ENCODE results near the gene KRTAP4-16. TPM values are rescaled to one million over a fixed set of nuclear protein-coding genes. Genes with fewer than 3 reads are reported as not detected.
"Not testable (repeated sequence)": the region's sequence is repeated elsewhere in the genome, so short reads cannot be mapped to it uniquely, and the experiment has no call there.

KRTAP4-16 gene
- total RNA-seq, 1 experiment from 2014 or later, result not detected

- H3K36me3 ChIP-seq (ENCODE audit: control insufficient read depth in 1 of 2, insufficient read depth in 2 of 2, low read length in 2 of 2), result peaks cover 0 to 5% of the 10 kb centered on the region in 2 experiments; a peak in 1 of 4 replicates
- no peaks in the 10 kb centered on the region for H3K9me2 ChIP-seq (ENCODE audit: insufficient read depth)
- TF ChIP-seq ELF1 (IDR thresholded peaks at IDR 0.05; ENCODE audit: borderline replicate concordance, low read depth), result no peak
- no peak for TF ChIP-seq MAX (IDR thresholded peaks at IDR 0.05)
- TF ChIP-seq POLR2A (IDR thresholded peaks at IDR 0.05; ENCODE audit: borderline replicate concordance, extremely low read depth, insufficient read depth, insufficient read length), result no peak
- TF ChIP-seq EGR1 (IDR thresholded peaks at IDR 0.05; ENCODE audit: low read depth), result no peak
- TF ChIP-seq, protein P1, sequence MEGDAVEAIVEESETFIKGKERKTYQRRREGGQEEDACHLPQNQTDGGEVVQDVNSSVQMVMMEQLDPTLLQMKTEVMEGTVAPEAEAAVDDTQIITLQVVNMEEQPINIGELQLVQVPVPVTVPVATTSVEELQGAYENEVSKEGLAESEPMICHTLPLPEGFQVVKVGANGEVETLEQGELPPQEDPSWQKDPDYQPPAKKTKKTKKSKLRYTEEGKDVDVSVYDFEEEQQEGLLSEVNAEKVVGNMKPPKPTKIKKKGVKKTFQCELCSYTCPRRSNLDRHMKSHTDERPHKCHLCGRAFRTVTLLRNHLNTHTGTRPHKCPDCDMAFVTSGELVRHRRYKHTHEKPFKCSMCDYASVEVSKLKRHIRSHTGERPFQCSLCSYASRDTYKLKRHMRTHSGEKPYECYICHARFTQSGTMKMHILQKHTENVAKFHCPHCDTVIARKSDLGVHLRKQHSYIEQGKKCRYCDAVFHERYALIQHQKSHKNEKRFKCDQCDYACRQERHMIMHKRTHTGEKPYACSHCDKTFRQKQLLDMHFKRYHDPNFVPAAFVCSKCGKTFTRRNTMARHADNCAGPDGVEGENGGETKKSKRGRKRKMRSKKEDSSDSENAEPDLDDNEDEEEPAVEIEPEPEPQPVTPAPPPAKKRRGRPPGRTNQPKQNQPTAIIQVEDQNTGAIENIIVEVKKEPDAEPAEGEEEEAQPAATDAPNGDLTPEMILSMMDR (IDR thresholded peaks at IDR 0.05 in 2 of 3, conservative IDR thresholded peaks at IDR 0.05 in 1 of 3; ENCODE audit: borderline replicate concordance in 1 of 3, insufficient read depth in 1 of 3, low read depth in 2 of 3, low read length in 2 of 3), result no peak
- ATAC-seq, result no peak
- peak overlapping the region; percentile 85 for H3K27ac ChIP-seq (ENCODE audit: low read depth, low read length)
- H3K9me3 ChIP-seq (ENCODE audit: control insufficient read depth in 1 of 2, insufficient read depth in 1 of 2, low read depth in 1 of 2, low read length in 2 of 2), result peaks cover 0 to 9% of the 10 kb centered on the region in 2 experiments; a peak in 1 of 4 replicates
- intact Hi-C loops (cut with micrococcal nuclease), result no loop called here
- RAD21 ChIA-PET (ENCODE audit: low non-redundant PET in 1 of 2, low total read pairs in 2 of 2, uncharacterized antibody in 2 of 2, unreplicated experiment in 2 of 2), result no interaction called here
- no peaks in the 10 kb centered on the region for H4K20me1 ChIP-seq (ENCODE audit: insufficient read depth)
- DNase-seq (ENCODE audit: low read depth, low spot score), result no peak
- H3K27me3 ChIP-seq (ENCODE audit: insufficient read depth, low read length), result no peaks in the 10 kb centered on the region
- H3K9ac ChIP-seq (ENCODE audit: low read length), result peak overlapping the region; percentile 10; the same call in 1 of the 2 replicates
- no peaks in the 10 kb centered on the region for H3K79me2 ChIP-seq (ENCODE audit: insufficient read depth, low read length)
- CTCF ChIA-PET, result no interaction called here
- POLR2A ChIA-PET, result no interaction called here
- BruUV-seq (replicated peaks), result no TSS peak
- peak overlapping the region; percentile 28; the same call in 1 of the 2 replicates for H3K4me2 ChIP-seq (ENCODE audit: low read length)
- H2AFZ ChIP-seq (ENCODE audit: low read depth, low read length, poor library complexity, severe bottlenecking), result no peak overlapping the region
- peaks cover 39 to 46% of the 10 kb centered on the region in 2 experiments for H3K4me1 ChIP-seq (ENCODE audit: control insufficient read depth in 1 of 2, insufficient read depth in 2 of 2, low read length in 2 of 2)
- no peak overlapping the region for H3K4me3 ChIP-seq (replicated peaks in 1 of 2; ENCODE audit: low read depth in 1 of 2, low read length in 2 of 2)
These were observed 43.3 kb downstream of the KRTAP4-16 start for GRCh38 chr17:41058741-41059140.

DNA sequence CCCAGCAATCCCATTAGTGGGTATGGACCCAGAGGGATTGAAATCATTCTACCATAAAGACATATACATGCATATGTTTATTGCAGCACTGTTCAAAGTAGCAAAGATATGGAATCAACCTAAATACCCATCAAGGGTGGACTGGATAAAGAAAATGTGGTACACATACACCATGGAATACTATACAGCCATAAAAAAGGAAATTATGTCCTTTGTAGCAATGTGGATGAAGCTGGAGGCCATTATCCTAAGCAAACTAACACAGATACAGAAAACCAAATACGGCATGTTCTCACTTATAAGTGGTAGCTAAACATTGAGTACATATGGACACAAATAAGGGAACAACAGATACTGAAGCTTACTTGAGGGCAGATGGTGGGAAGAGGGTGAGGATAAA lies 44.5 kb downstream of the KRTAP4-16 start:
- H3K4me1 ChIP-seq (ENCODE audit: control insufficient read depth in 1 of 2, insufficient read depth in 2 of 2, low read length in 2 of 2), result peaks cover 38 to 42% of the 10 kb centered on the region in 2 experiments
- ChIA-PET CTCF (no interaction called here), RAD21 (ENCODE audit: low non-redundant PET in 1 of 2, low total read pairs in 2 of 2, uncharacterized antibody in 2 of 2, unreplicated experiment in 2 of 2) (no interaction called here), POLR2A (no interaction called here)
- no peak overlapping the region for H3K4me2 ChIP-seq (ENCODE audit: low read length)
- no peak for DNase-seq (ENCODE audit: low read depth, low spot score)
- H3K4me3 ChIP-seq (replicated peaks in 1 of 2; ENCODE audit: low read depth in 1 of 2, low read length in 2 of 2), result no peak overlapping the region
- no peak overlapping the region for H3K27ac ChIP-seq (ENCODE audit: low read depth, low read length)
- peaks cover 0 to 16% of the 10 kb centered on the region in 2 experiments; a peak in 1 of 4 replicates for H3K9me3 ChIP-seq (ENCODE audit: control insufficient read depth in 1 of 2, insufficient read depth in 1 of 2, low read depth in 1 of 2, low read length in 2 of 2)
- H3K36me3 ChIP-seq (ENCODE audit: control insufficient read depth in 1 of 2, insufficient read depth in 2 of 2, low read length in 2 of 2), result peaks cover 0 to 5% of the 10 kb centered on the region in 2 experiments; a peak in 1 of 4 replicates
- no peak overlapping the region for H2AFZ ChIP-seq (ENCODE audit: low read depth, low read length, poor library complexity, severe bottlenecking)
- TF ChIP-seq JUND (IDR thresholded peaks at IDR 0.05) (0 out of 2 replicates have a peak, but pooled peaks have one; percentile 11), ZFX (IDR thresholded peaks at IDR 0.05) (no peak), YY1 (IDR thresholded peaks at IDR 0.05; ENCODE audit: extremely low read depth, insufficient replicate concordance, low read depth, low read length) (no peak), CBX3 (IDR thresholded peaks at IDR 0.05; ENCODE audit: low read depth) (0 out of 2 replicates have a peak, but pooled peaks have one; percentile 11), TCF7L2 (IDR thresholded peaks at IDR 0.05; ENCODE audit: borderline replicate concordance, extremely low read depth, insufficient read depth, insufficient read length) (no peak), SRF (IDR thresholded peaks at IDR 0.05; ENCODE audit: low read depth) (no peak)
- no peaks in the 10 kb centered on the region for H3K79me2 ChIP-seq (ENCODE audit: insufficient read depth, low read length)
- H4K20me1 ChIP-seq (ENCODE audit: insufficient read depth), result no peaks in the 10 kb centered on the region
- H3K9ac ChIP-seq (ENCODE audit: low read length), result no peak overlapping the region
- no TSS peak for BruUV-seq (replicated peaks)
- no peak for ATAC-seq
- H3K9me2 ChIP-seq (ENCODE audit: insufficient read depth), result no peaks in the 10 kb centered on the region
- no peaks in the 10 kb centered on the region for H3K27me3 ChIP-seq (ENCODE audit: insufficient read depth, low read length)
- intact Hi-C loops (cut with micrococcal nuclease), result no loop called here

DNA sequence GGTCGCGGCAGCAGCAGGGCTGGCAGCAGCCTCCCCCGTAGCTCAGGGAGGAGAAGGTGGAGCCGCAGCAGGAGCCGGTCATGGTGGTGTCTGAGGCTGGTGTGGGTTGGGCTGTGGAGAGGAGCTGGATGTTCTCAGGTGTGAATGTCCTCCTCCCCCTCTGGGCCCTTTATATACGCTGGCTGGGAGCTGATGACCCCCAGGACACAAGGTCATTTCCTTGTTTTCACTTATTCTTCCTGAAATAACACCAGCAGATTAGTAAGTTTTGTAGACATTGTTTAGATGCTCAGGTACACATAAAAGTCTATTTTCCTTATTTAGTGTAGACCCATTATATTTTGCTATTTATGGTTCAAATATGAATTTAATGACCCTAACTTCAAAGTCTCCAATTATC lies 46.9 kb downstream of the KRTAP4-16 start, which contains the start of gene KRTAP2-2:
Gene KRTAP2-2, minus strand, starts transcription at position 101 of the 400 bp plus-strand sequence. Its CDS starts 19 bp downstream, at position 82.
- intact Hi-C loops (cut with micrococcal nuclease); RAD21 ChIA-PET (ENCODE audit: low non-redundant PET in 1 of 2, low total read pairs in 2 of 2, uncharacterized antibody in 2 of 2, unreplicated experiment in 2 of 2); H2AFZ ChIP-seq (ENCODE audit: low read depth, low read length, poor library complexity, severe bottlenecking); H3K36me3 ChIP-seq (ENCODE audit: control insufficient read depth in 1 of 2, insufficient read depth in 2 of 2, low read length in 2 of 2); POLR2A ChIA-PET; H3K27me3 ChIP-seq (ENCODE audit: insufficient read depth, low read length); BruUV-seq (replicated peaks); H3K4me2 ChIP-seq (ENCODE audit: low read length); CTCF ChIA-PET; H3K9ac ChIP-seq (ENCODE audit: low read length); H3K79me2 ChIP-seq (ENCODE audit: insufficient read depth, low read length); H3K9me2 ChIP-seq (ENCODE audit: insufficient read depth); H4K20me1 ChIP-seq (ENCODE audit: insufficient read depth); ATAC-seq; H3K27ac ChIP-seq (ENCODE audit: low read depth, low read length); H3K4me3 ChIP-seq (replicated peaks in 1 of 2; ENCODE audit: low read depth in 1 of 2, low read length in 2 of 2); DNase-seq (ENCODE audit: low read depth, low spot score): not testable (repeated sequence)
- H3K4me1 ChIP-seq (ENCODE audit: control insufficient read depth in 1 of 2, insufficient read depth in 2 of 2, low read length in 2 of 2), result peaks cover 14 to 18% of the 10 kb centered on the region in 2 experiments
- peaks cover 0 to 21% of the 10 kb centered on the region in 2 experiments; a peak in 1 of 4 replicates for H3K9me3 ChIP-seq (ENCODE audit: control insufficient read depth in 1 of 2, insufficient read depth in 1 of 2, low read depth in 1 of 2, low read length in 2 of 2)
